Umbilical cord (tissue), 2 donors: Measurements from ENCODE around the gene ADAP1. TPM values are rescaled to one million over a fixed set of nuclear protein-coding genes. Genes with fewer than 3 reads are reported as not detected.
"Not testable (repeated sequence)": the region's sequence is repeated elsewhere in the genome, so short reads cannot be mapped to it uniquely, and the experiment has no call there.

ENCODE experiments used
- DNase-seq: peaks from one replicate; pipeline ENCODE4 v3.0.0-alpha.2; 2015; ENCODE audit warnings: low spot score
- total RNA-seq: library from RNA; depleted of rRNA; stranded (reverse); fragments of >200 nt; gene quantifications from one replicate; pipeline ENCODE4 v1.2.3, GENCODE V29; 2014; ENCODE audit warnings: low replicate concordance; ENCODE audit not compliant: insufficient read depth

The ADAP1 gene
- 13.5 TPM for total RNA-seq

GRCh38 chr7:954330-955238 is at the start of gene ADAP1:
Gene ADAP1, minus strand, starts transcription at chr7:954680. Its CDS starts 203 bp downstream, at chr7:954477.
- peak; percentile 49 for DNase-seq

GRCh38 chr7:1002445-1002844 is 48.0 kb upstream of the ADAP1 start:
- not testable (repeated sequence) for DNase-seq

- not testable (repeated sequence) for DNase-seq
Observed at GRCh38 chr7:1002026-1002425, 47.5 kb upstream of the ADAP1 start.

DNA sequence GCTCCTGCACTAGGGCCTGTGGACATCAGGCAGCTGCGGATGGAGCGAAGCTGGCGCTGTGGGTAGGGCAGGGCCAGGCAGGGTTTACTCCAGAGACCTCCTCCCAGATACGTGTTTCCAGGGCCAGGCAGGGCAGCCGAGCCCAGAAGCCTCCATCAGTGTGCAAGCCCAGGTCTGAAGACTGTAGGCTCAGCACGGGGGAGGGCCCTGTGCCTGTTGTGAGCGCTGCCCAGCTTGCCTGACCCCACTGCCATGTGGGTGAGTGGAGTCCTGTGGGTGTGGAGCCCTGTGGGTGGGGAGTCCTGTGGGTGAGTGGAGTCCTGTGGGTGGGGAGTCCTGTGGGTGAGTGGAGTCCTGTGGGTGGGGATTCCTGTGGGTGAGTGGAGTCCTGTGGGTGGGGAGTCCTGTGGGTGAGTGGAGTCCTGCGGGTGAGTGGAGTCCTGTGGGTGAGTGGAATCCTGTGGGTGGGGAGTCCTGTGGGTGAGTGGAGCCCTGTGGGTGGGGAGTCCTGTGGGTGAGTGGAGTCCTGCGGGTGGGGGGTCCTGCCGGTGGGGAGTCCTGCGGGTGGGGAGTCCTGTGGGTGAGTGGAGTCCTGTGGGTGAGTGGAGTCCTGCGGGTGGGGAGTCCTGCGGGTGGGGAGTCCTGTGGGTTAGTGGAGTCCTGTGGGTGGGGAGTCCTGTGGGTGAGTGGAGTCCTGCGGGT is 46.7 kb upstream of the ADAP1 start:
- DNase-seq, result not testable (repeated sequence)

DNA sequence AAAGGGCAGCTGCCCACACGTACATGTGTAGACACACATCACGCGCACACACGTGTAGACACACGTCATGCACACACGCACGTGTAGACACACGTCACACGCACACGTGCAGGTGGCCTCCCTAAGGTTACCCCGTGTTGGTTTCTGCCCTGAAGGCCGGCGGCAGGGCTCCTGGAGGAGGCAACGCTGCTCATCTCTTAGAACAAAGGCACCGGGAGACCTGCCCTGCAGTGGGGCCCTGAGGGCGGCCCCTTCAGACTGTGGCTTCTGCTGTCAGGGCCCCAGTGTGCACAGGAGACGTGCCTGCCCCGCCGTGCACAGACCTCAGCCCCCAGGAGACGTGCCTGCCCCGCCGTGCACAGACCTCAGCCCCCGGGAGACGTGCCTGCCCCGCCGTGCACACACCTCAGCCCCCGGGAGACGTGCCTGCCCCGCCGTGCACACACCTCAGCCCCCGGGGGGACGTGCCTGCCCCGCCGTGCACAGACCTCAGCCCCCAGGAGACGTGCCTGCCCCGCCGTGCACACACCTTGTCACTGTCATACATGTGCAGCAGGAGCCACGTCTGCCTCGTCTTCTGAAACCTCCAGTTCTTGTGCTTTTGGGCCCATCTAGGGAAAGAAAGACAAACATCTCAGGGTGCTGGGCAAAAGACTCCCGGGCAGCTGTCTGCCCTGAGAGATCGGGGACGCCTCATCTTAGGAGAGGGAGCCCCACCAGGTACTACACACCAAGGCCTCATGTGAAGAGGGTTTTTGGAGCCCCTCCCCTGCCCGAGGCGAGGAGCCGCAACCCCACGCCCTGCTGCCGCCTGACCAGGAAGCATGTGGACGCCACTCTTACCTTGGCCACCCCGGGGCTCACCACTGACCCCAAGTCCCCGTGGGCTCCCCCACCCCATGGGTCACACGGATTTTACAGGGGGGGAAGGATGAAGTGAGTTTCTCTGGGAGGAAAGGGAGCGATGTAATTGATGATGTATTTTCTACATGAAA is 45.8 kb upstream of the ADAP1 start:
- no peak for DNase-seq

DNA sequence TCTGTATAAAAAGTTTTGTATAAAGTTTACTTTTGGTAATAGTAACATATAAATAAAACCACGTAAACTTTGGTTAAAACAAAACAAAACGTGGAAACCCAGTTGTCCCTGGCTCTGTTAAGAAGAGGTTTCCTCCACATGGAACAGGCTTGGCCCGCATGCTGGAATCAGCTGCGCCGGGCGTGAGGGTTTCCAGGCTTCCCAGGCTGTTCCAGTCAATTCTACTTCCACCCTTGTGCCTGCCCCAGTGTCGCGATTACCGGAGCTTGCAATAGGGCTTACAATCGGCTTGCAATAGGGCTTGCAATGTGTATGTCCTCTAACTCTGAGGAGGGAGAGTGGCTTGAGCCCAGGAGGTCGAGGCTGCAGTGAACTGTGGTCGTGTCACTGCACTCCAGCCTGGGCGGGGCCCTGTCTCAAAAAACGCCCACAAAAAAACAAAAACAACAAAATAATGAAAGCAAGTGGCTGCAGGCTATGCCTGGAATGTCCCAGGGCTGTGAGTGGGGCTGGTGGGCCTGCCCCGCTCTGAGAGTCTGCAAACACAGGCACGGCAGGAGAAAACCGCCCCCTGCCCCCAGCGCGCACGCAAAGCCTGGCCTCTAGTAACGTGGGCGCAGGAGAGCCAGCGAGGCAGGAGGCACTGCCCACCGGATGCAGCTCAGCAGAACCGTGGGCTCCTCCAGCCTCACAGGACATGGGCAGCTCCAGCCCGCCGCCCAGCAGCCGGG is 44.8 kb upstream of the ADAP1 start:
- no peak for DNase-seq

GRCh38 chr7:997404-998395 is 43.2 kb upstream of the ADAP1 start:
- no peak for DNase-seq

DNA sequence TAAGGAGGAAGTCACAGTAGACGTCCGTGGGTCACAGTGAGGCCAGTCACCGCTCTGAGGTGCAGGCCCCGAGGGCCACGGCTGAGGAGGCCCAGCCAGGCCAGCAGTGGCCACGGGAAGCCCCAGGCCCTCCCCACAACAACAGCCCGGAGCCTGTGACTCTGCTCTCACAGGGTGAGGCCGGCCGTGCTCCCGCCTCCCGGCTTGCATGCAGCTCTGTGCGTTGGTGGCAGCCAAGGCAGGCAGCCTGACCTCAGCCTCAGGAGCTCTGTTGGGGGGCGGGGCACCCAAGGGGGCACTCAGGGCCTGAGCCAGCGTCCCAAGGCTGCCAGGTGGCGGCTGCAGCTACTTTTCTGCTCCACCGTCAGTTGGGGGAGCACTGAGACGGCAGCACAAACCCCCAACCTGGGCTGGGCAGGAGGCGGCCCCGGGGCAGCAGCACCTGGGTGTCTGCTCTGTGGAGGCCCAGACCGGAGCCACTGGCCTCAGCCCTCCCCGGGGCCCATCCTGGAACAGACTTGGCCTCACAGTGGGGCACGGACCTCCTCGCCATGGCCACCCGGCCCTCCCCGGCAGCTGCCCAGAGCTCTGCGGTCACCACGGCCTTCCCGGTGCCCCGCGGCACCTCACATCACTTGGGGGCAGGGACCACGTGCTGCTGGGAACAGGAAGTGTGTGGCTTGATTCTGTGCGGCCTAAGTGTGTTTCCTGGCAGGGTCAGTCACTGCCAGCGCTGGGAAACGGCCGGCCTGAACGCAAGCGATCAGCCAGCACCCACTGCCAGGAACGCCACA is 41.8 kb upstream of the ADAP1 start:
- no peak for DNase-seq

- DNase-seq, result no peak
Observed at GRCh38 chr7:995571-995970, 41.1 kb upstream of the ADAP1 start.

GRCh38 chr7:994592-995308 is 40.3 kb upstream of the ADAP1 start:
- DNase-seq, result no peak

DNA sequence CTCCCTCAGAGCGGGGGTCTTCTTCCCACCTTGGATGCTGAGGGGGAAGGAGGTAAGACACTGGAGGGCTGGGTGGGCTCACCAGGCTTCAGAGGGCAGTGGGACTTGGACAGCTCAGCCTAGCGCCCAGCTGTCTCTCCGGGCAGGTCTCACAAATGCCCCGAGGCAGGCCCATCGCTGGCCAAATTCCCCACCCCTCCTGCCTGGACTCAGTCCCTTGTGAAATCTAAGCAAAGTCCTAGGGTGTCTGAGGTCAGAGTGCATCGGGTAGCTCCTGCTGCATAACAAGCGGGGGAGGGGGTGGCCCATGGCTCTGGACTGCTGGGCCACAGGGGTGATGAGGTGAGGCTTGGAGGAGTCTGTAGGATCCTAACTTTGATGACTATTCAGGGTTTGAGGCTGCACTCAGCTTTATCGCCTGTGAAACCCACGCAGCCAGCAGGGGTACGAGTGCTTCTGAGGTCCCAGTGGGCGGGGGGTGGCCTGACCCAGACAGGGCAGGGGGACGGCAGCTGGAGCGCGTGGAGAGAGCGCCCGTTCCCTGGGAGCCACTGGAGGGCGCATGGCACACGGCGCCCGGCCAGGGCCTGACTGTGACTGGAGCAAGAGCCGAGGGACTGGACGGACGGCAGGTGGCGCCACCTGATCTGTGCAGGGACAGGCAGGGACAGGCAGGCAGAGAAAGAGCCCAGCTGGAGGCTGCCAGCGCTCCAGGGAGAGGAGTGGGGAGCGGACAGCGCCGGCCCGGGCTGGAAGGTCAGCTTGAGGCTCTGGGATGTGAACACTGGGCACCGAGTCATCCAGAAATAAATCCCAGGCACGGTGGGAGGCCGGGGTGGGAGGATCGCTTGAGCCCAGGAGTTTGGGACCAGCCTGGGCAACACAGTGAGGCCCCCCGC is 38.5 kb upstream of the ADAP1 start:
- peak; percentile 98 for DNase-seq

DNA sequence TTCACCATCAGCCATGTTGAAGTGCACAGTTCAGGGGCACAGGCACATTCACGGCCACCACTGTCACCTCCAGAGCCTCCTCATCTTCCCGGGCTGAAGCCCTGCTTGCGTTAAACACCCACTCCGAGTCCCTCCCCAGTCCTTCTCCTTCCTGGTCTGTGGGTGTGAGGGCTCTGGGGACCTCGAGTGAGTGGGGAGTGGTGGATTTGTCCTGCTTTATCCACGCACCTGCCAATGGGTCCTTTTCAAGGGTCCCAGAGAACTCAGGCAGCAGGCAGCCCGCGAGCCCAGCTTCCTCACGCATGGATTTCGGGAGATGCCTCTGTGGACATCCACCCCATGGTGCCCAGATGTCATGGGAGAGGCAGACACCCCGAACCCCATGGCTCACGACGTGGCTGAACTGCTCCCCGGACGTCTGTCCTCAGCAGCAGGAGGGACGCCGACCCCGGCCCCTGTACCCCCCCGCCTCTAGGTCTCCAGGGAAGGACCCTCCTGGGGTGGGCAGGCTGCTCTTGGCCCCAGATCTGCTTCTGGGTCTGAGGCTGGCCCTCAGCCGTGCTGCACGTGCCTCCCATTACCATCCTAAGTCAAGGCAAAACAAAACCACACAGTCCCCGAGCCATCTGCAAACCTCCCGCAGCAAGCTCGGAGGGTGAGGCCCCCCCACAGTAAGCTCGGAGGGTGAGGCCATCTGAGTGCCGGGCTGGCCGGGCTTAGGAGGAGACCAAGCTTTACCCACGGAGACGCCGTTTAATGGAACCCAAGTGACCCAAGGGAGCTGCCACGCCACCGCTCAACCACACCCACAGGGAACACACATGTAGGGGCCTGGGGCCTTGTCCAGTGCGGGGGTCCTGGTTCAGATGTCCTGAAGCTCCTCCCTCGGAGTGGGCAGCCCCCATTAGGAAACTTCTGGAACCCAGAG is 37.5 kb upstream of the ADAP1 start:
- DNase-seq, result peak; percentile 55

DNA sequence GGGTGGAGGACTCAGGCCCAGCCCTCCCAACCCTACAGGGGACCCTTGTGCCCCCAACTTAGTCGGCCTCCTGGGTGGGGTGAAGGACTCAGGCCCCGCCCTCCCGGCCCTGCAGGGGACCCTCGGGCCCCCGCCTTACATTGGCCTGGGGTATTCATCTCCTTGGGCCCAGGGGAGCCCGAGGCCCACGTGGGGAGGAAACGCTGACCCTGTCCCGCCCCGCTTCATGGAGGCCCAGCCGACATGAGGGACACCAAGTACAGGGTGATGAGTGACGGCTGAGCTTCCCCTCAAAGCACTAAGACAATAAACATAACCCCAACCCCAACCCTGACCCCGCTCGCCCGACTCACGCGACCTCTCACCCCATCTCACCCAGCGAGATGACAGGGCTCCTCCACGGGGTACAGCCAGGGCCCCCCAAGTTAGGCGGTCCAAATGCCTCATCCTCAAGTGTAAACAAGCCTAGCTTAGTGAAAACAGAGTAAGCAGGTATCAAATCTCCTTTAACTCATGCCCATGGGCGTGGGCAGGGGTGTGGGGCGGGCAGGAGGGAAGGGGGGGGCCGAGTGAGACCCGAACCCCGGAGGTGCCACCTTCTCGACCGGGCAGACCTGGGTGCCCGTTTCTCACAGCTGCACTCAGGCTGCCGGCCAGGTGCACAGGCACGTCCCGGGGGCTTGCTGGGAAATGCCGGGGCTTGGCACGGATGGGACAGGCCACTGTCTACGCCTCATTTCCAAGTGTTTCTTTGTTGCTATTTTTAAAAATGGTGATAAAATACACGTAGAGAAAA is 36.7 kb upstream of the ADAP1 start:
- peak; percentile 55 for DNase-seq

- no peak for DNase-seq
Observed at GRCh38 chr7:990352-990932, 36.0 kb upstream of the ADAP1 start.
